Activated T-helper 17 cell treated with anti-CD3 and anti-CD28 coated beads, Interleukin-2, amount 50 U/mL, for 72 hours (primary cell): Measurements from ENCODE around the gene ARPC1B. TPM values are rescaled to one million over a fixed set of nuclear protein-coding genes. Genes with fewer than 3 reads are reported as not detected.
"Not testable (repeated sequence)": the region's sequence is repeated elsewhere in the genome, so short reads cannot be mapped to it uniquely, and the experiment has no call there.

Experiments used
- ATAC-seq: fragments of 150-1000 bp; cut with Tn5 transposase; replicated peaks from 2 replicates; pipeline ENCODE4 v1.10.0; 2021; ENCODE audit warnings: mild to moderate bottlenecking, moderate library complexity
- H3K27ac Mint-ChIP-seq: one replicate; pipeline ENCODE4 v1.8.0; 2022; ENCODE audit warnings: mixed read lengths
- H3K27me3 Mint-ChIP-seq: one replicate; pipeline ENCODE4 v1.8.0; 2022; ENCODE audit warnings: mixed read lengths
- H3K36me3 Mint-ChIP-seq: one replicate; pipeline ENCODE4 v1.8.0; 2022; ENCODE audit warnings: low read depth, mild to moderate bottlenecking, mixed read lengths
- H3K4me1 Mint-ChIP-seq: one replicate; pipeline ENCODE4 v1.8.0; 2022; ENCODE audit warnings: mixed read lengths
- H3K4me3 Mint-ChIP-seq: one replicate; pipeline ENCODE4 v1.8.0; 2022; ENCODE audit warnings: mild to moderate bottlenecking, mixed read lengths
- H3K9me3 Mint-ChIP-seq: one replicate; pipeline ENCODE4 v1.8.0; 2022; ENCODE audit warnings: mixed read lengths
- total RNA-seq, 2 donors: library from RNA; stranded (reverse); gene quantifications; one replicate each; pipeline ENCODE4 v1.2.3, GENCODE V29; 2022

The ARPC1B gene
- total RNA-seq, 2 donors from 2014 or later: 223 to 410 TPM

DNA sequence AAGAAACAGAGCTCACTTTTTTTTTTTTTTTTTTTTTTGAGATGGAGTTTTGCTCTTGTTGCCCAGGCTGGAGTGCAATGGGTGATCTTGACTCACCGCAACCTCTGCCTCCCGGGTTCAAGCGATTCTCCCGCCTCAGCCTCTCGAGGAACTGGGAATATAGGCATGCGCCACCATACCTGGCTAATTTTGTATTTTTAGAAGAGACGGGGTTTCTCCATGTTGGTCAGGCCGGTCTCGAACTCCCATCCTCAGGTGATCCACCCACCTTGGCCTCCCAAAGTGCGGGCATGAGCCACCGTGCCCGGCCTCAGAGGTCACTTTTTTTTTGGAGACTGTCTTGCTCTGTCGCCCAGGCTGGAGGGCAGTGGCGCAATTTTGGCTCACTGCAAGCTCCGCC lies 16.0 kb upstream of the ARPC1B start:
- not testable (repeated sequence) for H3K27ac Mint-ChIP-seq, H3K27me3 Mint-ChIP-seq, ATAC-seq, H3K9me3 Mint-ChIP-seq, H3K4me3 Mint-ChIP-seq, H3K4me1 Mint-ChIP-seq
- H3K36me3 Mint-ChIP-seq: peaks cover 98% of the 10 kb centered on the region

DNA sequence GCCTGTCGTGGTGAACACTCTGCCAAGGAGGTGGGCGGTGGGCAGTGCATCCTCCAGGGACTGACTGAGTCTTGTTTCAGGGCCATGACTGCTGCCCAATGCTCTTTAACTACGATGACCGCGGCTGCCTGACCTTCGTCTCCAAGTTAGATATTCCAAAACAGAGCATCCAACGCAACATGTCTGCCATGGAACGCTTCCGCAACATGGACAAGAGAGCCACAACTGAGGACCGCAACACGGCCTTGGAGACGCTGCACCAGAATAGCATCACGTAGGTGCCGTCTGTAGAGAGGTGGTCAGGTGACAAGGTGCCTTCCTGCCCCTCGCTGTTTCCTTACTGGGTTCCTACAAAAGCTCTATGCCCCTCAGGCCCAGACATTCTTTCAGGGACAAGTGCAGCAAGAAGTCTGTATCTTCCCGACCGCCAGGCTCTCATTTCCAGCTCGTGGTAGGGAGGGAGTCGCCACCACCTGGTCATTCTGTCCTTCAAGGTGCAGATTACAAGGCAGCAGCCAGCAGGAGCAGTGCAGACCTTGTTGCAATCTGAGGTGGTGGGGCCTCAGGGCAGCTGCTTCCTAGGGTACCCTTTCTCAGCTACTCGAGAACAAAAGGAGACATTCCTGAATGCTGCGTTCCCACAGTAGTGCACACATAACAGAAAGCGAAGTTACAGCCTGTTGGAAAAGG lies 14.9 kb upstream of the ARPC1B start:
- no peak for ATAC-seq
- Mint-ChIP-seq H3K4me3 (no peak overlapping the region), H3K4me1 (no peaks in the 10 kb centered on the region), H3K27ac (no peak overlapping the region), H3K36me3 (peaks cover 98% of the 10 kb centered on the region), H3K9me3 (no peaks in the 10 kb centered on the region), H3K27me3 (no peaks in the 10 kb centered on the region)

GRCh38 chr7:99362801-99363200 lies 11.7 kb upstream of the ARPC1B start:
- Mint-ChIP-seq H3K27ac (no peak overlapping the region), H3K36me3 (peaks cover 95% of the 10 kb centered on the region), H3K4me3 (no peak overlapping the region), H3K27me3 (no peaks in the 10 kb centered on the region), H3K4me1 (no peaks in the 10 kb centered on the region), H3K9me3 (no peaks in the 10 kb centered on the region)
- no peak for ATAC-seq

GRCh38 chr7:99363286-99363685 lies 11.2 kb upstream of the ARPC1B start:
- H3K9me3 Mint-ChIP-seq: no peaks in the 10 kb centered on the region
- no peak overlapping the region for H3K27ac Mint-ChIP-seq
- no peak overlapping the region for H3K4me3 Mint-ChIP-seq
- H3K27me3 Mint-ChIP-seq: no peaks in the 10 kb centered on the region
- H3K36me3 Mint-ChIP-seq: peaks cover 91% of the 10 kb centered on the region
- H3K4me1 Mint-ChIP-seq: no peaks in the 10 kb centered on the region
- no peak for ATAC-seq

GRCh38 chr7:99365318-99366141 lies 9.0 kb upstream of the ARPC1B start:
- Mint-ChIP-seq H3K4me3 (no peak overlapping the region), H3K36me3 (peaks cover 79% of the 10 kb centered on the region), H3K4me1 (no peaks in the 10 kb centered on the region), H3K27me3 (no peaks in the 10 kb centered on the region), H3K9me3 (no peaks in the 10 kb centered on the region), H3K27ac (no peak overlapping the region)
- peak; percentile 89 for ATAC-seq

DNA sequence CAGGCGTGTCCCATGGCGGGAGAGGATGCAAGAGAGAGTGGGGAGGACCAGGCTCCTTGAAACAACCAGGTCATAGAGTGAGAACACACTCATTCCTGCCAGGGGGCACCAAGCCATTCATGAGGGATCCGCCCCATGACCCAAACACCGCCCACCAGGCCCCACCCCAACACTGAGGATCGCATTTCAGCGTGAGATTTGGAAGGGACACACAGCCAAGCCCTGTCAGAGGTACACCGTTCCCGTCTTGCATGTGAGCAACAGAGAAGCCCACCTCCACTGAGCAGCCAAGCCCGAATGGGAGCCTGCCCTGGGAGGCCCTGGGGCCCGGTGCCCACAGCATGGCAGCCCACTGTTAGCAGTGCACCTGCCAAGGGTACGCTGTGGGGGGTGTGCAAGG lies 7.9 kb upstream of the ARPC1B start:
- no peaks in the 10 kb centered on the region for H3K27me3 Mint-ChIP-seq
- H3K4me1 Mint-ChIP-seq: no peaks in the 10 kb centered on the region
- ATAC-seq: no peak
- H3K27ac Mint-ChIP-seq: no peak overlapping the region
- H3K9me3 Mint-ChIP-seq: no peaks in the 10 kb centered on the region
- no peak overlapping the region for H3K4me3 Mint-ChIP-seq
- H3K36me3 Mint-ChIP-seq: peaks cover 68% of the 10 kb centered on the region

DNA sequence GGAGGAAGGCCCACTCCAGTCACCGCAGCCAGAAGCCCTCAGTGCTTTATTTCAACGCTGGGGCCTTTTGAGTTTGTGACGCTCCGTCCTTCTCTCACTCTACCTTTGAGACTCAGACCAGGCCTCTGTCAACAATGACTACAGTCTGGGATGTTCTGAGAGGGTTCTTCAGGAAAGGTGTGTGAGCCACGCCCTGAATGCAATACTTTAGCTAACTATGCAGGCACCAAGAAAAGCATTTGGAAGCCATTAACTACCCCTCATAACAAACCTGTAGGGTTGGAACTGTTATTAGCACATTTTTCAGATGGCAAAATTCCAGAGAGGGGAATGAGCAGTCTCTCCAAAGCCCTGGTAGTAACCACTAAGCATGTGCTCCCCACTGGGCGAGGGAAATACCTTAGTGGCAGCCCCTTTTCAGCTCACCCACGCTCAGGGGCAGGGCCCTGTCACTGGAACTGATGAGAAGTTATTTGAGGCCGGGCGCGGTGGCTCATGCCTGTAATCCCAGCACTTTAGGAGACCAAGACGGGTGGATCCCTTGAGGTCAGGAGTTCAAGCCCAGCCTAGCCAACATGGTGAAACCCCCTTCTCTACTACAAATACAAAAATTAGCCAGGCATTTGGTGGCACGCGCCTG lies 5.7 kb upstream of the ARPC1B start:
- H3K27me3 Mint-ChIP-seq: no peaks in the 10 kb centered on the region
- no peaks in the 10 kb centered on the region for H3K9me3 Mint-ChIP-seq
- no peak overlapping the region for H3K4me3 Mint-ChIP-seq
- H3K36me3 Mint-ChIP-seq: peaks cover 52% of the 10 kb centered on the region
- H3K4me1 Mint-ChIP-seq: no peaks in the 10 kb centered on the region
- no peak overlapping the region for H3K27ac Mint-ChIP-seq
- ATAC-seq: no peak

DNA sequence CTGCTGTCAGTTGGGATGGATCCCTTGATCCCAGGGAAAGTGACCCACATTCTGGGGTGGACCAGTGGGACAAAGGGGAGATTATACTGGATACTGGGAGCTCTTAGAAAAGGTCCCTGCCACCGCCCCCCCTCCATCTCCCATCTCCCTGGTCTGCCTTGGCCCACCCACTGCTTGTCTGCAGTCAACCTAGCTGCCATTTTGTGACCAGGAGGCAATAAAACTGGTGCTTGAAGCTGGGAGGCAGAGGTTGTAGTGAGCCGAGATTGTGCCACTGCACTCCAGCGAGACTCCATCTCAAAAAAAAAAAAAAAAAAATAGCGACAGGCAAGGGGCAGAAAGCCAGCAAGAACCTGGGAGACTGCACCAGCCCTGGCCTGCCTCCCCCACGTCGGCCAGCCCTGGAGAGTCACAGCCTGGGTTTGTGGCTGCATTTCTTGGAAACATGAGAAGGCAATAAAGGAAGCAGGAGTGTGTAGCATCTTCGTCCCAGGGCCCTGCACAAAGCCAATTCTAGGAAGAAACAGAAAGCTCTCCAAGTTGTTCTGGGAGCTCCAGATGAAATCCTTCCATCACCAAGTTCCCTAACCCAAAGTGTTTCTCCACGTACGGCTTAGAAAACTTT lies 4.7 kb upstream of the ARPC1B start:
- no peaks in the 10 kb centered on the region for H3K9me3 Mint-ChIP-seq
- H3K27me3 Mint-ChIP-seq: no peaks in the 10 kb centered on the region
- H3K4me1 Mint-ChIP-seq: no peaks in the 10 kb centered on the region
- no peak for ATAC-seq
- no peak overlapping the region for H3K27ac Mint-ChIP-seq
- H3K4me3 Mint-ChIP-seq: no peak overlapping the region
- H3K36me3 Mint-ChIP-seq: peaks cover 42% of the 10 kb centered on the region

DNA sequence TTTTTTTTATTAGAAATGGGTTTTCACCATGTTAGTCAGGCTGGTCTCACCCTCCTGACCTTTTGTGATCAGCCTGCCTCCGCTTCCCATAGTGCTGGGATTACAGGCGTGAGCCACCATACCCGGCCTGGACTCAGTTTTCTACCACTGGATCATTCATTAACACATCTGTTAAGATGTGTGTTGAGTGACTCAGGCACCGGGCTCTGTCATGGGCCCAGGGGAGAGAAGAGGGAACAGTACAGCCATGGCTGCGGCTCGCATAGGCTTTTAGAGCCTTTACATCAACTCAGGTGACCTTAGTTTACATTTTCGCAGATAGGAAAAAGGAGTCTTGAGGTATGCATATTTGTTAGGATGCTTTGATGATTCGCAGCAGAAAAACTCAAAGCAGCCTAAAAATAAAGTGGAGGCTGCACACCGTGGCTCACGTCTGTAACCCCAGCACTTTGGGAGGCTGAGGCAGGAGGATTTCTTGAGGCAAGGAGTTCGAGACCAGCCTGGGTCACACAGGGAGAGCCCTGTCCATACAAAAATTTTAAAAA lies 3.1 kb upstream of the ARPC1B start:
- H3K4me1 Mint-ChIP-seq: no peaks in the 10 kb centered on the region
- ATAC-seq: no peak
- H3K4me3 Mint-ChIP-seq: no peak overlapping the region
- H3K27ac Mint-ChIP-seq: no peak overlapping the region
- H3K27me3 Mint-ChIP-seq: no peaks in the 10 kb centered on the region
- H3K36me3 Mint-ChIP-seq: peaks cover 37% of the 10 kb centered on the region
- no peaks in the 10 kb centered on the region for H3K9me3 Mint-ChIP-seq

DNA sequence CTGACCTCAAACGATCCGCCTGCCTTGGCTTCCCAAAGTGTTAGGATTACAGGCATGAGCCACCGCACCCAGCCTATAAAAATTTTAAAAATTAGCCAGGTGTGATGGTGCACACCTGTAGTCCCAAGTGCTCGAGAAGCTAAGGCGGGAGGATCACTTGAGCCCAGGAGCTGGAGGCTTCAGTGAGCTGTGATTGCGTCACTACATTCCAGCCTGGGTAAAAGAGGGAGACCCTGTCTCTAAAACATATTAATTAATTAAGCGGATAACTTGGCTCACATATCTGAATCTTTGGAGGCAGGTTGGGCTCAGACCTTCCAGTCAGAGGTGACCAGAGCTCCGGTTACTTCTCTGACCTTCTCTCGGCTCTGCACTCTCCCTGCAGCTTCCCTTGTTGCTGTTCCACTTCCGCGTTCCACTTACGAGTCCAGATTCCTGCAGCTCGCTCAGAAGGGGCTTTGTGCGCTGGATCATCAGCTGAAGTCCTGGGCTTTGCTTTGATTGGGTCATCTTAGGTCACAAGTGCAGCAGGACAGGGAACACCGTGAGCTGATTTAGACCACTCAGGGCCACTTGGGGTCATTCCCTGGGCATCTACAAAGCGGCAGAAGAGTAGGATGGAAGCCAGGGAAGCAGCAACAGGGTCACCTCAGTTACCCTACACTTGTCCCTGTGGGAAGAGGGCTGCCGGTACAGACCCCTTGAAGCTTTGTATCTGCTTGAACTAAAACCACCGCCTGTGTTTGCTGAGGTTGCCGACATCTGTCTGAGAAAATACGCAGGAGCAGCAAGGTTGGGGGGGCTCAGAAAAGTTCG lies 2.0 kb upstream of the ARPC1B start:
- Mint-ChIP-seq H3K27ac (peak overlapping the region; percentile 68), H3K9me3 (no peaks in the 10 kb centered on the region), H3K4me3 (peak overlapping the region; percentile 86), H3K4me1 (no peaks in the 10 kb centered on the region), H3K27me3 (no peaks in the 10 kb centered on the region), H3K36me3 (peaks cover 37% of the 10 kb centered on the region)
- ATAC-seq: no peak

- H3K9me3 Mint-ChIP-seq: no peaks in the 10 kb centered on the region
- peaks cover 45% of the 10 kb centered on the region for H3K36me3 Mint-ChIP-seq
- H3K27ac Mint-ChIP-seq: peak overlapping the region; percentile 68
- H3K4me1 Mint-ChIP-seq: peaks cover 3% of the 10 kb centered on the region
- H3K27me3 Mint-ChIP-seq: no peaks in the 10 kb centered on the region
- ATAC-seq: no peak
- H3K4me3 Mint-ChIP-seq: peak overlapping the region; percentile 86
Measured at GRCh38 chr7:99373091-99374066, 1.2 kb upstream of the ARPC1B start.

DNA sequence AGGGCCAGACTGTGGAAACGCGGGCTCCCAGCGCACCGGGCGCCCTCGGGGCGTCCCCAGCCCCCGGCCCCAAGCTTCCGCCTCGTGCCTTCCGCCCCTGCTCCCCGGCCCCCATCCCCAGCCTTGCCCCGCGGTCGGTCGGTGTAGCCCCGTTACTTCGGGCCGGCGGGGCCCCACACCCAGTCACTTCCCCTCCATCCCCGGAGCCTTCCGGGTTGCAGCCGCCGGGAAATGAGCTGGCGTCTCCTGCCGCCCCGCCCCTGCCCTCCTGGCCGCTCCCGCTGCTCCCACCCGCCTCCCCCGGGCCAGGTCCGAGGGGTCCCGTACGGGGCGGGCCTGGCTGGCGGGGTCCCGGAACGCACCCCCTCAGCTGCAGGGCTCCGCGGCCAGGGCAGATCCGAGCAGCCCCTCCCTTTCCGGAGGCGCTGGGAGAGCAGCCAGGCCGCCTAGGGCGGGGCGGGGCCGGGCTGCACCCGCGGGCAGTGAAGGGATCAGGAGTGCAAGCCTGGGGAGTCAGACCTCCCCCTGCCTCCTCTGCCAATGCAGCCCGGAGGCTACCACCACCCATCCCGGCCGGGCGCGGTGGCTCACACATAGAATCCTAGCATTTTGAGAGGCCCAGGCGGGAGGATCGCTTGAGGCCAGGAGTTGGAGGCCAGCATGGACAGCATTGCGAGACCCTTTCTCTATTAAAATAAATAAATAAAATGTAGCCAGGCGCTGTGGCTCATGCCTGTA lies 709 bp downstream of the ARPC1B start:
- peaks cover 15% of the 10 kb centered on the region for H3K4me1 Mint-ChIP-seq
- peak; percentile 60 for ATAC-seq
- H3K27ac Mint-ChIP-seq: no peak overlapping the region
- H3K4me3 Mint-ChIP-seq: peak overlapping the region; percentile 86
- H3K9me3 Mint-ChIP-seq: no peaks in the 10 kb centered on the region
- H3K27me3 Mint-ChIP-seq: no peaks in the 10 kb centered on the region
- H3K36me3 Mint-ChIP-seq: peaks cover 53% of the 10 kb centered on the region
